ENCODE data around the gene N4BP3.
A peak's percentile ranks its signal among the peaks of the same experiment; 100 is the strongest.
"Not testable (repeated sequence)": the region's sequence is repeated elsewhere in the genome, so short reads cannot be mapped to it uniquely, and the experiment has no call there.

N4BP3 gene, protein sequence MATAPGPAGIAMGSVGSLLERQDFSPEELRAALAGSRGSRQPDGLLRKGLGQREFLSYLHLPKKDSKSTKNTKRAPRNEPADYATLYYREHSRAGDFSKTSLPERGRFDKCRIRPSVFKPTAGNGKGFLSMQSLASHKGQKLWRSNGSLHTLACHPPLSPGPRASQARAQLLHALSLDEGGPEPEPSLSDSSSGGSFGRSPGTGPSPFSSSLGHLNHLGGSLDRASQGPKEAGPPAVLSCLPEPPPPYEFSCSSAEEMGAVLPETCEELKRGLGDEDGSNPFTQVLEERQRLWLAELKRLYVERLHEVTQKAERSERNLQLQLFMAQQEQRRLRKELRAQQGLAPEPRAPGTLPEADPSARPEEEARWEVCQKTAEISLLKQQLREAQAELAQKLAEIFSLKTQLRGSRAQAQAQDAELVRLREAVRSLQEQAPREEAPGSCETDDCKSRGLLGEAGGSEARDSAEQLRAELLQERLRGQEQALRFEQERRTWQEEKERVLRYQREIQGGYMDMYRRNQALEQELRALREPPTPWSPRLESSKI
- total RNA-seq: 4.6 to 22.2 (median 6.9) reads per million in 3 experiments

DNA sequence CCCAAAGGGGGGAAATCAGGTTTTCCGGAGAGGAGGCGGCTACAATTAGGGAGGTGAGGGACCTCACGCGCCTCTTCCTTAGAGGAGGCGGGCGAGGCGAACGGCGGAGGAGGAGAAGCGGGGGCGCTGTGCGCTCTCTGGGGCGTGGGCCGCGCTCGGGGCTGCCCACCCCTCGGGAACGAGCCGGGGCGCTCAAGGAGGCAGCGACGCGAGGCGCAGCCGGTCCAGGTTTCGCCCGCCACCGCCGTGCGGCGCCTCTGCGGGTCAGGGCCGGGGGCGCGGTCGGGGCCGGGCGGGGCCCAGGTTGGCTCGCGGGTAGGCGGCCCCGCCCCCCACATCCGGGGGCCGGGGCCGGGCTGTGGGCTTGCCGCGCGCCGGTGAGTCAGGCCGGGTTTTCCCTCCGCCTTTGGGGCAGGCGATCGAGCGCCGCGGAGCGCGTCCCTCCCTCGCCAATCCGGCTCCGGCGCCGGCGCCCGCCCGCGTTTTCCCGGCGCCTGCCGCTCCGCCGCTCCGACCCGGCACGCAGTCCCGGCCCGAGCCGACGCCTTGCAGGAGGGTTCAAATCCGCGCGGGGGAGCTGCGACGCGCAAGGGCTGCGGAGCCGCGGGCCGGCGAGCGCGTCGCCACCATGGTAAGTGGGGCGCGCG, at the start of gene N4BP3:
TSS of gene N4BP3 (plus strand) at position 392 of the 647 bp plus-strand sequence. CDS start 6,052 bp downstream, outside the sequence.
- DNase-seq: peak; percentile 78

DNA sequence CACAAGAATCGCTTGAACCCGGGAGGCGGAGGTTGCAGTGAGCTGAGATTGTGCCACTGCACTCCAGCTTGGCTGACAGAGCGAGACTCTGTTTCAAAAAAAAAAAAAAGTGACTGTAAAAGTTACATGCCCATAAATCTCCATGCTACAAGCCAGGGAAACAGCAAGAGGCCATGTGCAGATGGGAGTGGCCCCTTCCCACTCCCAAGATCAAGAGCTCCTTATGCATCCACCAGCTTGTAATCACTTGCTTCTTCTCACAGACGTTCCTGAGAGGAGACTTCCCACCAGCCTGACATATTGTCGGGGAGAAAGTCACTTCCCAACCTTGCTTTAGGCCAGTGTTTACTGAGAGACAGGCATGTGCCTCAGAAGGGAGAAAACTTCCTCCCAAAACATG, 45.6 kb upstream of the N4BP3 start:
- no peak for DNase-seq

DNA sequence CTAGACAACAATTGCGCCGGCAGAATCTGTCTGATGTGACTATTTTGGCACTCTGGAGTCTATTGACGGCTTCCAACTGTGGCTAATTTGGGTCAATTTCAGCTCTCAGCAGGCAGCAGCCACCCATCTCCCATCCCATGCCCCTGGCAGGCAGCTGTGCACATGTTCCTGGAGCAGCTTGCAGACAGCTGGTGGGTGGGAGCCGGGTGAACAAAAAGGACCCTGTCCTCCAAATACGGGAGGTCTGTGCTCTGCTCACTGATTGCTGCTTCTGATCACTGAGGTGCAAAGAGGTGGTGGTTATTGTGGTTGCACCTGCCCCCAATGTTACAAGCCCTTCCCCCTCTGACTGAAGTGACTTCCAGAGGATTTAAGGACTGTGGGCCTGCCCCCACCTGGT, 45.0 kb upstream of the N4BP3 start:
- no peak for DNase-seq

DNA sequence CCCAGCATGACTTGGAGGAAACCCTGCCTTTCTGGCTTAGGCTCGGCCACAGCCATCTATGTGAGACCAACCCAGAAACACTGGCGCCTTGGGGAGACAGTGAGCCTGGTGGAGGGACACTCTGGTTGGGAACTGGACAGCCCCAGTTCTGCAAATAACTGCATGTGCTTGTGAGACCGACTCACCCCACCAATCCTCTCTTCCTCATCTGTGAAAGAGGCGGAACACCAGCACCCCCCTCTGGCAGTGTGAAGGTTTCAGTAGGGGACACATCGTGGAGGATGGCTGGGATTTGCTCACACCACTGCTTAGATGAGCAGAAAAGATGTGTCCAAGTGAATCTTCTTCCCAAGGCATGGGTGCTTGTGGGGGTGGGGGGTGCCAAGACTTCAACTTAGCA, 43.4 kb upstream of the N4BP3 start:
- no peak for DNase-seq

DNA sequence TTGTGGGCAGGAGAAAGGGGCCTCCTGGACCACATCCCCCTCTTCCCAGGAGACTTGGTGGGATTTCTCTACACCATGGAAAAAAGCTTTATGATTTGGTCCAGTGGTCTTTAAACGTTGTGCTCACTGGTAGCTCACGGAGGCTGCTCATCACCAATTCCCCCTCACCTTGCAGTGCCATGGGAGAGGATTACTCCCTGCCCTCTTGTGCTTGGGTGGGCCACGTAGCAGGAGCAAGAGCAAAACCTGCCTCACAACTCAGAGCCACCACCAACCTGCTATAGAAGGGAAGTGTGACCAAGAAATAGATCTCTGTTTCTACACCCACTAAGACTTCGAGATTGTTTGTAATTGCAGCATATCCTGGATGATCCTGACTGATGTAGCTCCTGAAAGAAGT, 42.2 kb upstream of the N4BP3 start:
- DNase-seq: no peak

DNA sequence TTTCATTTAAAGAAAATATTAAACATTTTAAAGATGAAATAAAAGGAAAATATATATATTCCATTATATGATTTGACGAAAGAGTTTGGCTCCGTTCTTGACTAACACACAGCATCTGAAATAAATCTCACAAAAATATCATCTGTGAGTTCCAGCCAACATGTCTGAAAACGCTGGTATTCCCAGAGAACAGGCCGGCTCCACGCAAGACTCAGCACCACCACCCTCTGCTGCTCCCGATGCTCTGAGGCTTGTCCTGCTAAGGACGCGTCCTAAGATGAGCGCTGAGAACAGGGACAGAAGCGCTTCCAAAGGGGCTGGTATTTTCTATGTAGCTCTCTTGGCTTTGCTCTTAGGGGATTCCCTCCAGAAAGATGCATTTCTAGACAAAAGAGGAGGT, 40.6 kb upstream of the N4BP3 start:
- DNase-seq: no peak

DNA sequence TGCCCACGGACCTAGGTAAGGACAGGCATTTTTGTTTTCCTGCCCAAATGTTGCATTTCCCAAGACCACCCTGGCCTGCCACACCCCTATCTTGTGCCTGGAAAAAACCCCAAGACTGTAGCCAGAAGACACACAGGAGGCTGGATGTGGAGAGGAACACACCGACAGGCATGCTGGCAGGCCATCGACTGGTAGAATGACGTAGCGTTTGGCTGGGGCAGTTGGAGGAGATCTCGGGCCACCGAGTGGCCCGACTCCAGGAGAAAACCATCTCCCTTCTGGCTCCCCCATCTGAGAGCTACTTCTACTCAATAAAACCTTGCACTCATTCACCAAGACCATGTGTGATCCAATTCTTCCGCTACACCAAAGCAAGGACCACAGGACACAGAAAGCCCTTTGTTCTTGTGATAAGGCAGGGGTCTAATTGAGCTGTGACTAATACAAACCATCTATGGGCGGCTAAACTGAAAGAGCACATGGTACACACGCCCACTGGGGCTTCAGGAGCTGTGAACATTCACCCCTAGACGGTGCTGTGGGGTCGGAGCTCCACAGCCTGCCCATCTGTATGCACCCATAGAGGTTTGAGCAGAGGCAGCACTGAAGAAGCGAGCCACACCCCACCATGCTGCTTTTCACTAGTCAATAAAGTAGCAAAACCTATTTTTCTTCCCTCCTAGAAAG, 38.9 kb upstream of the N4BP3 start:
- no peak for DNase-seq

DNA sequence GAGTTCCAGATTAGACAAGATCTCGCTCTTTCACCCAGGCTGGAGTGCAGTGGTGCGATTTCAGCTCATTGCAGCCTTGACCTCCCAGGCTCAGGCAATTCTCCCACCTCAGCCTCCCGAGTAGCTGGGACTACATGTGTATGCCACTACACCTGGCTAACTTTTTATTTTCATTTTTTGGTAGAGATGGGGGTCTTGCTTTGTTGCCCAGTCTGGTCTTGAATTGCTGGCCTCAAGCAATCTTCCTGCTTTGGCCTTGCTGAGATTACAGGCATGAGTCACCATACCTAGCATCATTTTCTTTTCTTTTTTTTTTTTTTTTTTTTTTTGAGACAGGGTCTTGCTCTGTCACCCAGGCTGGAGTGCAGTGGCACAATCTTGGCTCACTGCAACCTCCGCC, 36.4 kb upstream of the N4BP3 start:
- not testable (repeated sequence) for DNase-seq

DNA sequence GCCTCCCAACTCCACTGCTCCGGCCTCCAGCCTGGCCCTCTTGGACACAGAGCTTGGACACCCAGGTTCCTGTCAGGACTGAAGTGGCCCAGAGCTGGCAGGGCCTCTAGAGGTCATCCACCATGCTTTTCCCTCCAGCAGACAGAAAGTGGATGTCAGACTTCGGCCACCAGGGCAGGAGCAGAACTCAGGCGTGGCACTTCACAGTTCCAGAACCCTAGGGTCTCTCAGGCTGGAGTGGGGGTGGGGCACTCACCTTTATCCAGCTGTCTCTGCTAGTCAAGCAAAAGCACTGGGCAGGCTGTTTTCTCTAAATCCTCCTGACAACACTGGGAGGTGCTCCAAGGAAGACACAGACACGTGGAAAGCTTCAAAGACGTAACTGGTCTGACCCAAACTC, 35.6 kb upstream of the N4BP3 start:
- DNase-seq: no peak

DNA sequence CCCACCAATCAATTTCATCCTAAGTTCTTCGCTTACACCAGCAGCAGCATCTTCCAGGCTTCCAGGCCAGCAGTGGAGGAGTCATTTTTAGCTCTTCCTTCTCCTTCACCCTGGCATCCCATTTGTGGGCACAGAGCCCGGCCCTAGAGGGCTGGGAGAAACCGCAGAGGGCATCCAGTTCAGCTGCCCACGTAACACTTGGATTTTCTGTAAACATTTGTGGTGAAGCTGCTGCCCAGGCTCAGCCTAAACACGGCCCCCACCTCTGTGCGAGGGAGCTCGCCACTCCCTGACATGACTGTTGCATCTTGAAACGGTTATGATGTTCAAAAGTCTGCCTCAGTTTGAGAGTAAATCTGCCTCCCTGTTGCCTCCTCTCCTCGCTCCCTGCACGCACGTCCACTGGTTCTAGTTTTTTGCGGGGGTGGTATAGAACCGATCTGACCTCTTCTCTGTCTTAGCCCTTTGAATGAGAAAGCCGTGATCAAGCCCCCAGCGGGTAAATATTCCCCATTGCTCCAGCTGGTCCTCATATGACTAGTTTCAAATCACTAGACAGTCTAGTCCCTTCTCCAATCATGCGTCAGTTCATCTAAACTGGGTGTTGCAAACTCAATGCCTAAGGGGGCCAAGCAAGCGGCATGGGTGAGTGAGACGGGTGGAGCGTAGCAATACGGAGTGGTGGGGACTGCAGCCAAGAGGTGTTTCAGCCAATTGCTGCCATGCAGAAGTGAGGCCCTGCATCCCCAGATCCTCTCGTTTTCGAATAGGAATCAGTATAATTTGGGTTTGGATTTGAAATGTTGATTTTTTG, 34.9 kb upstream of the N4BP3 start:
- no peak for DNase-seq

DNA sequence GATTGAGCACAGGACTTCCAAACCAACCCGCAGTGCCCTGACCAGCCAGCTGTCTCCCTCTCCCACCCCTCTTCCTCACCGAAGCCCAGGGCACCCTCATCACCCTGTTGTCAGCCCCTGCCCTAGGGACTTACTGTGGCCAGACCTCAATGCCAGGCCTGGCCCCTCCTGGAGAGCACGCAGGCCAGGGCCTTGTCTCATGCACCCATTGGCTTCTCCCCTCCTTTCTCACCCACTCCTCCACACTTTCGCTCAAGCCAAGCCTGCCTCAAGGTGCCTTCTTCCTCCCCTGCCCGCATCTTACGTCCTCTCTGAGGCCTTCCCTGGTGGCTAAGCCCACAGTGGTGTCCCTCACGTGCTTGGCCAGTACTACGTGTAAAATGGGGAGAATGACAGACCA, 33.3 kb upstream of the N4BP3 start:
- no peak for DNase-seq

DNA sequence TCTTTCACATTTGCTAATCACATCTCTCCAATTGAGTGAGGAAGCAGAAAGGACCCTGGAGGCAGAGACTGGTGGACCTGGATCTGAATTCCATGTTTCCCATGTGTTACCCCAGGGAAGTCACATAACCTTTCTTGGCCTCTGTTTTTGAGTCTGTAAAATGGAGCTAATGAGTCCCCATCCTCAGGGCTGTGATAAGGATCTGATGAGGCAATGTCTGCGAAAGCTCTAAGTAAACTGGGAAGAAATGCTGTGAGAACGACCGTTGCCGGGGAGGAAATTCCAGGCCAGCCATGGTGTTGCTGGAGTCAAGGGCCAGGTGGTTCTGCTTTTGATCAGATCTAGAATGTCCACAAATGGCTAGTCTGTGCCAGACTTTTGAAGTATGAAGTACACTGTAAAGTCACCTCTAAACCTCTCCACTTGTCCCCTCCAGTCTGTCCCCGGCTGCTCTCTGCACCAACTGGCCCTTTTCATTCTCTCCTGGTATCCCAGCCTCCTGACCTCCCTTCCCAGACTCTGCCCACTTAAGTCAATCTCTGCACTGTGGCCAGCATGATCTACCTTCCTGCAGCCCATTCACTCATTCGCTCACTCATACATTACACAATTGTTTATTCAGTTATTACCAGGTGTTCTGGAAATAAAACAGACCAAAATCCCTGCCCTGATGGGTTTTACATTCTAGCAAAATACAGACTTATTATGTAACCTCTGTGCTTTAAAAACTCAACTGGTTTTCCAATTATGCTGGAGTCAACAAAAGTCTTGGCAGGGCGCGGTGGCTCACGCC, 32.5 kb upstream of the N4BP3 start:
- DNase-seq: no peak

DNA sequence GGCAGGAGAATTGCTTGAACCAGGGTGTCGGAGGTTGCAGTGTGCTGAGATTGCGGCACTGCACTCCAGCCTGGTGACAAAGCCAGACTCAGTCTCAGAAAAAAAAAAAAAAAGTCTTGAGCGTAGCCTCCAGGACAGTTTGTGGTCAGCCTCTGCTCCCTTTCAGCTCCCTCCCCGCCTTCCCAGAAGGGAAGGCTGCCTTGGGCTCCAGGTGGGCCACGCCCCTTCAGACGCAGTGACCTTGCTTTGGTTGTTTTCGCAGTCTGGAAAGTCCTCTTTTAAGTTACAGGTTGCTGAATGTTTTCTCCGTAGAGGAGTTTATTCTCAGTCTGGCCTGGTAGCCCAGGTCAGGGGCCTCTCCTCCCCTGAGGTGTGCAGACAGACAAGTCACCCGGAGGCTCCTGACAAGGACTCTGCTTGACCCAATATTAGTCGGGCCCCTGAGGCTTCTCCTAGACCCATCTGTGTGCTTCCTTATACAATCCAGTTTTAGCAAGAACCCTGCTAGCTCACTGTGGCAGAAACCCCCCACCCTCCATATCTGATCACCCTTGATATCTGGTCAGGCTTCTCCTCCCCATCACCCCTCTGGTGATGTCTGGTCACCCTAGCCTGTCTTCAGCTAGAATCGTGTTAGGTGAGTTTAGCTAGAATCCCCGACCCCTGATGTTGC, 31.6 kb upstream of the N4BP3 start:
- DNase-seq: no peak

DNA sequence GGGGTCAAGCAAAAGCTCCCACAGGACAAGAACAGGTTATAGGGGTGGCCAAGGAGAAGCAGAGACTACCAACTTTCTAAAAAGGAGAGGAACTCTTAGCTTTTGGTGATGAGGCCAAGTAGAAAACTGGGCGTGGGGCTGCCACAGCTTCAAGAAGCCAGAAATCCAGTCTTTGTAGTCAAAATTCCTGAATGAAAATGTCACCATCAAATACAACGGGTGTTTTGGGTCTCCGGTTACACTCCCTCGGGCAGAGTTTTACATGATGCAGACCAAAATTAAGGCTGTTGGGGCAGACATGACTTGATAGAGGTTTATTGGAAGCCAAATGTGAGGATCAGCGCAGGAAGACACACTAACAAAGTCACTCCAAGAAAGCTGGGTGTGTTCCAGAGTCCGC, 29.4 kb upstream of the N4BP3 start:
- DNase-seq: no peak

DNA sequence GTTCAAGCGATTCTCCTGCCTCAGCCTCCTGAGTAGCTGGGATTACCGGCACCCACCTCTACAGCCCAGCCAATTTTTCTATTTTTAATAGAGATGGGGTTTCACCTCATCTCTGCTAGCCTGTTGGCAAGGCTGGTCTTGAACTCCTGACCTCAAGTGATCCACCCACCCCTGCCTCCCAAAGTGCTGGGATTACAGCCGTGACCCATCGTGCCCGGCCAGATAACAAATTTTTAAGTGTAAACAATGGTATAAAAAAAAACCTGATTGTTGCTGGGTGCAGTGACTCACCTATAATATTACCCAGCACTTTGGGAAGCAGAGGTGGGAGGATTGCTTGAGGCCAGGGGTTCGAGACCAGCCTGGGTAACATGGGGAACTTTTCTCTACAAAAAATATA, 28.0 kb upstream of the N4BP3 start:
- DNase-seq: no peak

DNA sequence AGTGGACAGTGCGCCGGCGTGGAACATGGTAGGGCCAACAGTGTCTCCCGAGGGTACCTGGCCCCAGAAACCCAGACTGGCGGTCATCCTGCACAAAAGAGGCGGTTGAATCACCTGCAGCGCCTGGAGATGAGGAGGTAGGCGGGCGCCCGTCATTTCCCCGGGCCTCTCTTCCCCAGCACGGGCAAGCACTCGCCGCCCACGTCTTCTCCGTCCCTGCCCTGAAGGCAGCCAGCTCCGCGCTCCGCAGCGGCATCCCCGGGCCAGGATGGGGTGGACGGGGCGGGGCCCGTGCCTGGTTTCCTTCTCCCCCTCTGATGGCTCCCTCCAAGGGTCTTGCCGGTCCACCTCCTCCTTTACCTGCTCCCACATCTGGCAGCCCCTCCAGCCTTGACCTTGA, 27.1 kb upstream of the N4BP3 start:
- no peak for DNase-seq

DNA sequence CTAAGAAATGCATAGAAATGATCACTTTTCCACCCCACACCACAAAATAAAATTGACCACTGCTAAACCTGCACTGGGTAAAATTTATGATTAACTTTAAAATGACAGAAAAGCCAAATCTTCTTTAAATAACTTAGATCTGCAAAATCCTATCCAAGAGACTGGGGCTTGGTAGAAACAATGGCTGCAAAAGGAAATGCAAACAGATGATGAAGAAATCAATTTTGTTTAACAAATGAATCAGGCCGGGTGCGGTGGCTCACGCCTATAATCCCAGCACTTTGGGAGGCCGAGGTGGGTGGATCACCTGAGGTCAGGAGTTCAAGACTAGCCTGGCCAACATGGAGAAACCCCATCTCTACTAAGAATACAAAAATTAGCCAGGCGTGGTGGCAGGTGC, 26.1 kb upstream of the N4BP3 start:
- DNase-seq: not testable (repeated sequence)

DNA sequence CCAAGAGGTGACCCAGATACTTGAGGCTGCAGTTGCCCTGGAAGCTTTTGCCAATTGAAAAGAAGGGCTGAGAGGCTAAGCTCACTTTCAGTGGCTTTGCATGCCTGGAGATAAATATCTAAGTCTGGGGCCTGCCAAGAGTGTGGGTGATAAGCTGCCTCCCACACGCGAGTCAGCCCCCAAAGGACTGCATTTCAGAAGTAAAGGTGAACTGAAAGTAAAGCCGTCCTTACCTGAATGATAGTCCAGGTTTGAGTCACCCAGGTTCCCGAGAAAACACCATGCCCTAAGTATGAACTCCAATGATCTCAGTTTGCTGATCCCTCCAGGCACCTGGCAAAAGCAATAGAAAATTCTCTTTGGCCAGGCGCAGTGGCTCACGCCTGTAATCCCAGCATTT, 22.5 kb upstream of the N4BP3 start:
- no peak for DNase-seq

DNA sequence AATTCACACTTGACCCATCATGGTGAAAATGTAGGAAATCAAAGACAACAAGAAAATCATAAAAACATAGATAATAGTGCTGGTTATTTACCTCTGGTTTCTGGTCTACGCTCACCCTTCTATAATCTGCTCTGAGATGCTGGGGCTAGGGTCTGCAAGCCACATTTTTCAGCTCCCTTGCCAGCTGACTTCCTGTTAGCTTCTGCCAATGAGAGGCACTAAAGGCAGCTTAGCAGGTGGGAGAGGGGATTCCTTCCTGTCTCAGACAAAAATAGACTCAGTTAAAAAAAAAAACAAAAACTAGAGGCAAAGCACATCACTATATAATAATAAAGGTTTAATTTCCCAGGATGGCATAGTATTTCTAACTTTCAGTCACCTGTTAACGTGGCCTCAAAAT, 20.2 kb upstream of the N4BP3 start:
- no peak for DNase-seq

DNA sequence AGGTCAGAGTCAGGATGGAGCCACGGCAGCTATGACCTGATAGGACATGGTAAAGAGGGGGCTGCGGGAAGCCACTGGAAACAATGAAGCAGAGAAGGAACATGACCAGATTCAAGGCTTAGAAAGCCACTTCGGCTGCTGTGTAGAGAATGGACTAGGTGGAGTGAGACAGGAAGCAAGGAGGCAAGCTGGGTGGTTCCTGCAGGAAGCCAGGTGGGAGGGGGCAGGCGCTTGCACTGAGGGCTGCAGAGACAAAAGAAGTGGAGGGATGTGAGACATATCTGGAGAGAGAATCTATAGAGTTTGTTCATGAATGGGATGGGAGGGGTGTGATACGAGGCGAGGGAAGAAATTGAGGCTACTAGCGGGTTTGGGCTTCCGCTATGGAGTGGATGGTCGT, 19.0 kb upstream of the N4BP3 start:
- no peak for DNase-seq

DNA sequence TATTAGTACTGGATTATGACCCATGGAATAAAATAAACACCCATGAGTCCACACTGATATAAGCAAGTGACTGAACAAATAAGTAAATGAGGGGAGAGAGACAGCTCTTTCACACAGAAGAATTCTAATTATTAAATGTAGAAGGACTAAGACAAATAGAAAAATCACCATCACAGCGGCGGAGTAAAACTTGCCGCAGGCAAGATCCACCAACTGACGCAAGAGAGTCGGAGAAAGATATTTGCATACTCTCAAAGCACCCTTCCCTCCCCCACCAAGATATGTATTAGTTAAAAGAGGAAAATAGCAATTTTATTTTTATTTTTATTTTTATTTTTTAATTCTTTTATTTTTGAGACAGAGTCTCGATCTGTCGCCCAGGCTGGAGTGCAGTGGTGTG, 14.6 kb upstream of the N4BP3 start:
- no peak for DNase-seq

Data from central memory CD4-positive, alpha-beta T cell (primary cell).